PC-3 (cell line): Measurements from ENCODE around the gene GRK1. TPM values are rescaled to one million over a fixed set of nuclear protein-coding genes. Genes with fewer than 3 reads are reported as not detected.

Experiments used
- ATAC-seq: fragments of 200-7000 bp; cut with Tn5 transposase; 2 replicates; pipeline ENCODE4 v1.9.1; 2020; ENCODE audit warnings: mild to moderate bottlenecking, moderate library complexity
- BruUV-seq: library from RNA; stranded (reverse); fragments of 400-500 nt; replicated peaks from 2 replicates; lab custom pipeline; 2021; lab: Mats Ljungman, UMichigan
- CTCF ChIA-PET: fragments of 300-600 bp; sonication (Branson Sonifier 250); formaldehyde crosslinking; loops from one replicate; lab custom pipeline; 2022; ENCODE audit warnings: antibody characterized with exemption; lab: Charles Lee
- POLR2A ChIA-PET: fragments of 300-600 bp; sonication (Branson Sonifier 250); formaldehyde crosslinking; loops from one replicate; lab custom pipeline; 2022; ENCODE audit warnings: antibody characterized with exemption; ENCODE audit not compliant: unreplicated experiment; lab: Charles Lee
- DNase-seq: peaks from one replicate; pipeline ENCODE4 v3.0.0-alpha.2; 2015
- H2AFZ ChIP-seq: fragments of 300-600 bp; sonication (generic); 2 replicates; pipeline ENCODE4 v1.6.0; 2016; ENCODE audit warnings: antibody characterized with exemption, low read length
- H3F3A ChIP-seq: fragments of 300-600 bp; sonication (generic); one replicate; pipeline ENCODE4 v1.6.0; 2017; ENCODE audit warnings: antibody characterized with exemption, low read length, control low read depth, mild to moderate bottlenecking; ENCODE audit not compliant: unreplicated experiment
- H3K27ac ChIP-seq: fragments of 300-600 bp; sonication (generic); 2 replicates; pipeline ENCODE4 v1.5.1; 2016; ENCODE audit warnings: mild to moderate bottlenecking, low read length
- H3K27me3 ChIP-seq: fragments of 300-600 bp; sonication (generic); 2 replicates; pipeline ENCODE4 v1.6.1; 2016; ENCODE audit warnings: low read length, mixed read lengths
- H3K36me3 ChIP-seq: fragments of 300-600 bp; sonication (generic); 2 replicates; pipeline ENCODE4 v1.6.1; 2016; ENCODE audit warnings: low read depth, mixed run types, low read length, mixed read lengths
- H3K4me1 ChIP-seq: fragments of 300-600 bp; sonication (generic); 2 replicates; pipeline ENCODE4 v1.5.1; 2016; ENCODE audit warnings: low read length; ENCODE audit not compliant: insufficient read depth
- H3K4me2 ChIP-seq: fragments of 300-600 bp; sonication (generic); 2 replicates; pipeline ENCODE4 v1.6.0; 2016; ENCODE audit warnings: low read length
- H3K4me3 ChIP-seq: fragments of 300-600 bp; sonication (generic); 2 replicates; pipeline ENCODE4 v1.5.1; 2016; ENCODE audit warnings: mild to moderate bottlenecking, low read length, mixed read lengths
- H3K79me2 ChIP-seq: fragments of 300-600 bp; sonication (generic); 2 replicates; pipeline ENCODE4 v1.6.1; 2017; ENCODE audit warnings: low read length, mixed read lengths
- H3K9ac ChIP-seq: fragments of 300-600 bp; sonication (generic); 2 replicates; pipeline ENCODE4 v1.6.0; 2016; ENCODE audit warnings: mild to moderate bottlenecking, low read length
- H3K9me2 ChIP-seq: fragments of 300-600 bp; sonication (generic); replicated peaks from 2 replicates; pipeline ENCODE4 v1.6.1; 2016; ENCODE audit warnings: mixed run types, low read length, mixed read lengths
- H3K9me3 ChIP-seq: fragments of 300-600 bp; sonication (generic); 2 replicates; pipeline ENCODE4 v1.6.1; 2016; ENCODE audit warnings: low read length, mixed read lengths
- H4K20me1 ChIP-seq: fragments of 300-600 bp; sonication (generic); 2 replicates; pipeline ENCODE4 v1.6.1; 2016; ENCODE audit warnings: low read length, mixed read lengths
- EZH2 ChIP-seq: fragments of 300-600 bp; sonication (generic); IDR thresholded peaks from one replicate; pipeline ENCODE4 v1.6.1; 2017; ENCODE audit warnings: antibody characterized with exemption, mild to moderate bottlenecking, low read length; ENCODE audit not compliant: unreplicated experiment
- EZH2phosphoT487 ChIP-seq: fragments of 300-600 bp; sonication (generic); IDR thresholded peaks from 2 replicates; pipeline ENCODE4 v1.6.1; 2018; ENCODE audit warnings: mild to moderate bottlenecking, antibody characterized with exemption, low read length, borderline replicate concordance
- intact Hi-C: fragments of 100-400 bp; cut with micrococcal nuclease; formaldehyde crosslinking; loops from 2 replicates; pipeline ENCODE4 v1.9.0; 2023
- total RNA-seq: library from RNA; depleted of rRNA; stranded (reverse); fragments of >200 nt; gene quantifications from 2 replicates; pipeline ENCODE4 v1.2.3, GENCODE V29; 2014
- TF ChIP-seq, protein P1 (sequence below): fragments of 300-600 bp; sonication (generic); conservative IDR thresholded peaks from 2 replicates; pipeline ENCODE4 v1.5.1; 2017; ENCODE audit warnings: antibody characterized with exemption, low read depth, mild to moderate bottlenecking, low read length

Gene GRK1
- total RNA-seq, 1 experiment from 2014 or later: not detected

- no peak overlapping the region for H2AFZ ChIP-seq
- DNase-seq: no peak
- no peaks in the 10 kb centered on the region for H3K4me1 ChIP-seq
- no peaks in the 10 kb centered on the region for H3K9me2 ChIP-seq
- no peaks in the 10 kb centered on the region for H4K20me1 ChIP-seq
- TF ChIP-seq EZH2: no peak
- TF ChIP-seq, protein P1, sequence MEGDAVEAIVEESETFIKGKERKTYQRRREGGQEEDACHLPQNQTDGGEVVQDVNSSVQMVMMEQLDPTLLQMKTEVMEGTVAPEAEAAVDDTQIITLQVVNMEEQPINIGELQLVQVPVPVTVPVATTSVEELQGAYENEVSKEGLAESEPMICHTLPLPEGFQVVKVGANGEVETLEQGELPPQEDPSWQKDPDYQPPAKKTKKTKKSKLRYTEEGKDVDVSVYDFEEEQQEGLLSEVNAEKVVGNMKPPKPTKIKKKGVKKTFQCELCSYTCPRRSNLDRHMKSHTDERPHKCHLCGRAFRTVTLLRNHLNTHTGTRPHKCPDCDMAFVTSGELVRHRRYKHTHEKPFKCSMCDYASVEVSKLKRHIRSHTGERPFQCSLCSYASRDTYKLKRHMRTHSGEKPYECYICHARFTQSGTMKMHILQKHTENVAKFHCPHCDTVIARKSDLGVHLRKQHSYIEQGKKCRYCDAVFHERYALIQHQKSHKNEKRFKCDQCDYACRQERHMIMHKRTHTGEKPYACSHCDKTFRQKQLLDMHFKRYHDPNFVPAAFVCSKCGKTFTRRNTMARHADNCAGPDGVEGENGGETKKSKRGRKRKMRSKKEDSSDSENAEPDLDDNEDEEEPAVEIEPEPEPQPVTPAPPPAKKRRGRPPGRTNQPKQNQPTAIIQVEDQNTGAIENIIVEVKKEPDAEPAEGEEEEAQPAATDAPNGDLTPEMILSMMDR: no peak
- TF ChIP-seq EZH2phosphoT487: no peak
- H3K4me3 ChIP-seq: no peak overlapping the region
- POLR2A ChIA-PET: no interaction called here
- H3K36me3 ChIP-seq: no peaks in the 10 kb centered on the region
- no peak for ATAC-seq
- no peak overlapping the region for H3K4me2 ChIP-seq
- H3K27me3 ChIP-seq: no peaks in the 10 kb centered on the region
- no peak overlapping the region for H3K9ac ChIP-seq
- CTCF ChIA-PET: no interaction called here
- no peak overlapping the region for H3K27ac ChIP-seq
- BruUV-seq: no TSS peak
- no peaks in the 10 kb centered on the region for H3F3A ChIP-seq
- intact Hi-C loops: no loop called here
- H3K79me2 ChIP-seq: no peaks in the 10 kb centered on the region
- H3K9me3 ChIP-seq: no peaks in the 10 kb centered on the region
Measured at GRCh38 chr13:113734826-113735125, 67.8 kb downstream of the GRK1 start.

DNA sequence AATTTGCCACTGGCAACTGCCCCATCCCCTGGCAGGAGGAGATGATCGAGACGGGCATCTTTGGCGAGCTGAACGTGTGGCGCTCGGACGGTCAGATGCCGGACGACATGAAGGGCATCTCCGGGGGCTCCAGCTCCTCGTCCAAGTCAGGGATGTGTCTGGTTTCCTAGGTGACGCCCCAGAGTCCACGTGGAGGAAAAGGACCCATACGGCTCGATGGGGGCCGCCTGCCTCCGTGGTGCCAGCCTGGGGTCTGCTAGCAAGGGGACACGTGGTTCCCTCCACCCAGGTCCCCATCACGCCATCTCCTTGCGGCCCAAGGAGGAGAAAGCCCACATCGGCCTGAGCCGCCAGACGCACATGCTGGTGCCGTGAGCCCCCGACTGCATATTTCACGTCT, 68.2 kb downstream of the GRK1 start:
- CTCF ChIA-PET: no interaction called here
- no peaks in the 10 kb centered on the region for H3K79me2 ChIP-seq
- ATAC-seq (no peak), DNase-seq (no peak)
- H2AFZ ChIP-seq: no peak overlapping the region
- H4K20me1 ChIP-seq: no peaks in the 10 kb centered on the region
- no peaks in the 10 kb centered on the region for H3F3A ChIP-seq
- no peak overlapping the region for H3K9ac ChIP-seq
- H3K4me3 ChIP-seq: no peak overlapping the region
- intact Hi-C loops: no loop called here
- H3K9me3 ChIP-seq: no peaks in the 10 kb centered on the region
- no TSS peak for BruUV-seq
- H3K4me2 ChIP-seq: no peak overlapping the region
- POLR2A ChIA-PET: no interaction called here
- no peaks in the 10 kb centered on the region for H3K4me1 ChIP-seq
- no peaks in the 10 kb centered on the region for H3K27me3 ChIP-seq
- TF ChIP-seq, protein P1: no peak
- TF ChIP-seq EZH2 (no peak), EZH2phosphoT487 (no peak)
- no peak overlapping the region for H3K27ac ChIP-seq
- H3K9me2 ChIP-seq: no peaks in the 10 kb centered on the region
- no peaks in the 10 kb centered on the region for H3K36me3 ChIP-seq

DNA sequence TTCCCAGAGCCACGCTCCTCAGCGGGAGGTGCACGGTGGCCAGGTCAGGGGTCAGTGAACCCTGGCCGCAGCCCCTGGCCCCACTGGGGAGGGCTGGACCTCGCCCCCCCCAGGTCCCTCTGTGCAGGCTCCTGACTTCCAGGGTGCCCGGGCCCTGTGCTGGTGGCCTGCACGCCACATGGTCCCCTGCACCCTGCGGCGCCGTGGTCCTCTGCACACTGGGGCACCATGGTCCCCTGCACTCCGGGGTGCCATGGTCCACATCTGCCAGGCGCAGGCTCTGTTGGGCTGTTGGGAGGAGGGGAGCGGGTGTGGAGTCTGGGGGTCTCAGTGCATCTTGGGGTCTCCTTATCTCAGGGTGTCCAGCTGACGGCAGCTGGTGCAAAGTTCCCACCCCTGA, 68.7 kb downstream of the GRK1 start:
- ChIA-PET POLR2A (no interaction called here), CTCF (no interaction called here)
- no peak for ATAC-seq
- intact Hi-C loops: no loop called here
- H3F3A ChIP-seq: no peaks in the 10 kb centered on the region
- H2AFZ ChIP-seq: no peak overlapping the region
- H3K4me1 ChIP-seq: no peaks in the 10 kb centered on the region
- no peak overlapping the region for H3K9ac ChIP-seq
- BruUV-seq: no TSS peak
- DNase-seq: no peak
- H3K4me2 ChIP-seq: no peak overlapping the region
- H3K27ac ChIP-seq: no peak overlapping the region
- H3K36me3 ChIP-seq: no peaks in the 10 kb centered on the region
- H4K20me1 ChIP-seq: no peaks in the 10 kb centered on the region
- H3K79me2 ChIP-seq: no peaks in the 10 kb centered on the region
- no peaks in the 10 kb centered on the region for H3K9me3 ChIP-seq
- no peak overlapping the region for H3K4me3 ChIP-seq
- H3K27me3 ChIP-seq: no peaks in the 10 kb centered on the region
- TF ChIP-seq, protein P1: no peak
- no peak for TF ChIP-seq EZH2phosphoT487
- no peak for TF ChIP-seq EZH2
- no peaks in the 10 kb centered on the region for H3K9me2 ChIP-seq
